Trophoblast cell (in vitro differentiated cells and primary cell): ENCODE data around the gene ASB2.

Experiments used
- DNase-seq, 2 donors: peaks; one replicate each; pipeline ENCODE4 v3.0.0-alpha.2; 2016
- H2AFZ ChIP-seq: 2 replicates; pipeline ENCODE4 v1.6.1; 2013; ENCODE audit warnings: low read length, moderate library complexity, mild to moderate bottlenecking; ENCODE audit not compliant: insufficient read depth, poor library complexity
- H2AK5ac ChIP-seq: 2 replicates; pipeline ENCODE4 v1.6.1; 2013; ENCODE audit warnings: mild to moderate bottlenecking, low read length
- H2BK120ac ChIP-seq: 2 replicates; pipeline ENCODE4 v1.6.1; 2013; ENCODE audit warnings: low read length, mild to moderate bottlenecking, moderate library complexity; ENCODE audit not compliant: insufficient read depth, poor library complexity
- H2BK12ac ChIP-seq: 2 replicates; pipeline ENCODE4 v1.6.1; 2013; ENCODE audit warnings: mild to moderate bottlenecking, low read length, moderate library complexity
- H2BK5ac ChIP-seq: 2 replicates; pipeline ENCODE4 v1.6.1; 2013; ENCODE audit warnings: low read length, low read depth, moderate library complexity, mild to moderate bottlenecking; ENCODE audit not compliant: poor library complexity
- H3K14ac ChIP-seq: 2 replicates; pipeline ENCODE4 v1.6.1; 2013; ENCODE audit warnings: mild to moderate bottlenecking, low read length
- H3K18ac ChIP-seq: 2 replicates; pipeline ENCODE4 v1.6.1; 2013; ENCODE audit warnings: mild to moderate bottlenecking, low read length
- H3K23ac ChIP-seq: 2 replicates; pipeline ENCODE4 v1.6.1; 2013; ENCODE audit warnings: low read length
- H3K27ac ChIP-seq: 2 replicates; pipeline ENCODE4 v1.5.1; 2013; ENCODE audit warnings: low read depth, mild to moderate bottlenecking, inconsistent platforms, low read length, moderate library complexity
- H3K27me3 ChIP-seq: 2 replicates; pipeline ENCODE4 v1.6.1; 2013; ENCODE audit warnings: inconsistent platforms, mild to moderate bottlenecking, low read length, moderate library complexity; ENCODE audit not compliant: insufficient read depth
- H3K36me3 ChIP-seq, 2 experiments: 1 replicate in 1 of 2; 2 replicates in 1 of 2; pipeline ENCODE4 v1.6.1; 2013; ENCODE audit warnings: low read length in 2 of 2, mild to moderate bottlenecking in 2 of 2, moderate library complexity in 1 of 2; ENCODE audit not compliant: insufficient read depth in 2 of 2, control insufficient read depth in 1 of 2
- H3K4ac ChIP-seq: 2 replicates; pipeline ENCODE4 v1.6.1; 2013; ENCODE audit warnings: low read depth, mild to moderate bottlenecking, low read length, moderate library complexity
- H3K4me1 ChIP-seq, 2 experiments: 1 replicate in 1 of 2; 2 replicates in 1 of 2; pipeline ENCODE4 v1.6.1; 2013; ENCODE audit warnings: low read length in 2 of 2, mild to moderate bottlenecking in 2 of 2, moderate library complexity in 1 of 2; ENCODE audit not compliant: insufficient read depth in 2 of 2, control insufficient read depth in 1 of 2
- H3K4me2 ChIP-seq: 2 replicates; pipeline ENCODE4 v1.6.1; 2013; ENCODE audit warnings: inconsistent platforms, mild to moderate bottlenecking, low read length, moderate library complexity
- H3K4me3 ChIP-seq: 2 replicates; pipeline ENCODE4 v1.5.1; 2013; ENCODE audit warnings: mild to moderate bottlenecking, low read depth, low read length, inconsistent platforms
- H3K79me1 ChIP-seq: one replicate; pipeline ENCODE4 v1.6.1; 2013; ENCODE audit warnings: low read length
- H3K79me2 ChIP-seq: 2 replicates; pipeline ENCODE4 v1.6.1; 2013; ENCODE audit warnings: low read length, mild to moderate bottlenecking; ENCODE audit not compliant: control insufficient read depth, insufficient read depth, poor library complexity
- H3K9ac ChIP-seq: 2 replicates; pipeline ENCODE4 v1.6.1; 2013; ENCODE audit warnings: mild to moderate bottlenecking, low read length
- H3K9me3 ChIP-seq: 2 replicates; pipeline ENCODE4 v1.6.1; 2013; ENCODE audit warnings: low read depth, mild to moderate bottlenecking, control low read depth, inconsistent platforms, low read length; ENCODE audit not compliant: insufficient read depth
- H4K12ac ChIP-seq: 2 replicates; pipeline ENCODE4 v1.6.1; 2013; ENCODE audit warnings: low read depth, mild to moderate bottlenecking, low read length, moderate library complexity
- H4K8ac ChIP-seq: 2 replicates; pipeline ENCODE4 v1.6.1; 2013; ENCODE audit warnings: low read depth, mild to moderate bottlenecking, low read length, moderate library complexity
- H4K91ac ChIP-seq: one replicate; pipeline ENCODE4 v1.6.1; 2013; ENCODE audit warnings: low read depth, mild to moderate bottlenecking, low read length, moderate library complexity
- WGBS: extraction: QIAGEN DNeasy Blood & Tissue Kit; methylation state at CpG from one replicate; pipeline ENCODE4 v1.1.7; 2013; ENCODE audit warnings: missing lambda C conversion rate; ENCODE audit not compliant: insufficient read length, insufficient coverage; ENCODE audit errors: extremely low coverage; 5-methylcytosine and 5-hydroxymethylcytosine counted together

ASB2 gene

DNA sequence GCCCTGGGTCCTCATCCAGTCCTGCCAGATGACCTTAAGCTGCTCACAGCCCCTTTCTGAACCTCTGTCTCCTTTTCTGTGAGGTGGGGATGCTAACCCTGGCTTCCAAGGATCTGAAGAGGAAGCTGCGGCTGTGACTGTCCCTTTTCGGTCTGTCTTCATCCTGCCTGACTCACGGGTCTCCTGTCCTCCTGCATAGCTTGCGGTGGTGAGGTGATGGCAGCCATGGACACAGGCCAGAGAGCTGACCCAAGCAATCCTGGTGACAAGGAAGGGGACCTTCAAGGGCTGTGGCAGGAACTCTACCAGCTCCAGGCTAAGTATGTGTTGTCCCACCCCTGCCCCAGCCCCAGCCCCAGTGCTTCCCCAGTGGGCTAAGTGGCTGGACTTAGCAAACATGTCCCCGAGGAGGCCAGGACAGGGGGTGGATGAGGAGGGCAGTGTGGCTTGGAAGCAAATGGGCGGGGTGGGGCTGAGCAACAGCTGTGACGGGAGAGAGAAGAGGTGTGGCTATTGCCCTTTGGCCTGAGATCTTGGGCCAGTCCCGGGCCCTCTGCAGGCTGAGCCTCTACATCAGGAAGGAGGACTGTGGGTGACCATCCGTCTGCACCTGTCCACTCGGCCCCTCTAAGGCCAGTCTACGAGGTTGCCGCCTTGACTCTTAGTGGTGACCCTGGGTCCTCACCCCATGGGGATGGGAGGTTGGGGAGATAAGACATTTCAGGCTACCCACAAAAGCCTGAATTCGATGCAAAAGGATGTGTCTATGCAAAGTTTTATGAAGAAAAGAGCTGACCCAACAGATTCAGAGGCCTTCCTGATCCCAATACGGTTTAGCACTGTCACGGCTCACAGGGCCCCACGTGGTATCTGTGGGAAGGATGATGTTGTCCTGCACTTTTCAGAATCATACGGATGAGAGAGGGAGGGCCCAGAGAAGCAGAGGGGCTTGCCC is 21.8 kb upstream of the ASB2 start:
- Histone ChIP-seq H3K4me2 (no peak overlapping the region), H3K23ac (no peak overlapping the region), H3K4me1 (peaks cover 0 to 6% of the 10 kb centered on the region in 2 experiments), H3K27me3 (no peaks in the 10 kb centered on the region), H2AFZ (no peak overlapping the region), H2BK120ac (no peak overlapping the region), H3K4me3 (no peak overlapping the region), H4K12ac (no peak overlapping the region), H3K79me1 (no peaks in the 10 kb centered on the region), H3K27ac (no peak overlapping the region), H3K79me2 (no peaks in the 10 kb centered on the region), H2AK5ac (no peak overlapping the region), H2BK5ac (no peak overlapping the region), H4K8ac (no peak overlapping the region), H3K4ac (no peak overlapping the region), H3K9me3 (no peaks in the 10 kb centered on the region), H3K36me3 (no peaks in the 10 kb centered on the region), H3K18ac (no peak overlapping the region), H3K14ac (no peak overlapping the region), H2BK12ac (no peak overlapping the region), H3K9ac (no peak overlapping the region), H4K91ac (no peak overlapping the region)
- DNase-seq: no peak
- WGBS: no CpG with 5 or more reads among the region's 17 CpGs

DNA sequence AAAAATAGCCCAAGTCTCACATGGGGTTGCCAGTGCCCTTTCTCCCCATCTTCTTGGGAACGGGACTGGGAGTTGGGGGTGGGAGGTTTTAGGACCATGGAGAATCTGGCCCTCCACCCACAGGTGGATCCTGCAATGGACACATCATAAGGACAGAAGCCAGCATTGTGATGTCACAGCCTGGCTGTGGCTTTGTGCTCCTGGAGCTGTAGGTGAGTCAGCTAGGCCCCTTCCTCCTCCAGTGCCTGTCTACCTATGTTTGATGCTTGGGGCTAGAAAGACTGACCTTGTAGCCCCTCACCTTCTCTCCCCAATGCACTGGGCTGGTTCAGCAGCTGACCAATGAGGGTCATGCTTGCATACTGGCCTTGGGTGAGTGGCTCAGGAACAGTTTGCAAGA is 20.7 kb upstream of the ASB2 start, which contains the start of gene CCDC197:
TSS of gene CCDC197 (plus strand) at position 220 of the 400 bp plus-strand sequence. CDS start 831 bp downstream, outside the sequence.
- Histone ChIP-seq H3K4me1 (peaks cover 0 to 6% of the 10 kb centered on the region in 2 experiments), H4K91ac (no peak within 1 kb of the TSS), H3K79me1 (no peaks in the 10 kb centered on the region), H3K4ac (no peak within 1 kb of the TSS), H3K79me2 (no peaks in the 10 kb centered on the region), H3K18ac (no peak within 1 kb of the TSS), H3K36me3 (no peaks in the 10 kb centered on the region), H3K9me3 (no peaks in the 10 kb centered on the region), H2BK120ac (no peak within 1 kb of the TSS), H3K27me3 (no peaks in the 10 kb centered on the region), H3K9ac (no peak within 1 kb of the TSS), H3K23ac (no peak within 1 kb of the TSS), H3K4me3 (no peak within 1 kb of the TSS), H3K27ac (no peak within 1 kb of the TSS), H3K14ac (no peak within 1 kb of the TSS), H2AK5ac (no peak within 1 kb of the TSS), H2BK12ac (no peak within 1 kb of the TSS), H2BK5ac (no peak within 1 kb of the TSS), H4K12ac (no peak within 1 kb of the TSS), H3K4me2 (no peak within 1 kb of the TSS), H2AFZ (no peak within 1 kb of the TSS), H4K8ac (no peak within 1 kb of the TSS)
- no peak for DNase-seq
- no CpG with 5 or more reads among the region's 1 CpG for WGBS

DNA sequence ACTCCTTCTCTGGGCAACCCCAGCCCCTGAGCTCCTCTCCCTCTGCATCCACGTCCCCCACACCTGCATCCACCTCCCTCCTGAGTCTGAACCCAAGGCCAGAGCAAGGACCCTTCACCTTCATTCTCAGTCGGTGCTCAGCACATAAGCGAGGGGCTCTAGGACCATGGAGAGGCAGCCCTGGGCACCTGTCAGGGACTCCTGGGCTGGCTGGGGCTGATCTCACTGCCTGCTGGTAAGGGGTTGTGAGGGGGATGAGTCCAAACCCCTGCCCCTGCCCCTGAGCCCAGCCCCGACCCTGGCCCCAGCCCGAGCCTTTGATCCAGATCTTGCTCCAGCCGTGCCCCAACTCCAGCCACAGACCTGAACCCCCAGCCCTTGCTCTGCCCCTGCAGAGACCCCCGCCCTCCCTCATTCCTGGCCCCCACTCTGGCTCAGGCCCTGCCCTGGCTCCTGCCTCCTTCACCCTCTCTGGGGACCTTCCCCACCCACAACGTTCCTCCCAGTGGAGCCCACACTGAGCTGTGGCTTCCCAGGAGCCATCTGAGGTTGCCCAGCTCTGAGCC is 19.8 kb upstream of the ASB2 start:
- Histone ChIP-seq H3K4me1 (peaks cover 0 to 6% of the 10 kb centered on the region in 2 experiments), H4K91ac (no peak overlapping the region), H2BK12ac (no peak overlapping the region), H3K9ac (no peak overlapping the region), H2BK120ac (no peak overlapping the region), H2BK5ac (no peak overlapping the region), H2AK5ac (no peak overlapping the region), H4K12ac (no peak overlapping the region), H3K23ac (no peak overlapping the region), H3K4me2 (no peak overlapping the region), H3K27me3 (no peaks in the 10 kb centered on the region), H3K9me3 (no peaks in the 10 kb centered on the region), H3K27ac (no peak overlapping the region), H3K4me3 (no peak overlapping the region), H3K79me2 (no peaks in the 10 kb centered on the region), H2AFZ (no peak overlapping the region), H3K4ac (no peak overlapping the region), H3K14ac (no peak overlapping the region), H3K79me1 (no peaks in the 10 kb centered on the region), H4K8ac (no peak overlapping the region), H3K18ac (no peak overlapping the region), H3K36me3 (no peaks in the 10 kb centered on the region)
- WGBS: no CpG with 5 or more reads among the region's 8 CpGs
- DNase-seq: no peak

DNA sequence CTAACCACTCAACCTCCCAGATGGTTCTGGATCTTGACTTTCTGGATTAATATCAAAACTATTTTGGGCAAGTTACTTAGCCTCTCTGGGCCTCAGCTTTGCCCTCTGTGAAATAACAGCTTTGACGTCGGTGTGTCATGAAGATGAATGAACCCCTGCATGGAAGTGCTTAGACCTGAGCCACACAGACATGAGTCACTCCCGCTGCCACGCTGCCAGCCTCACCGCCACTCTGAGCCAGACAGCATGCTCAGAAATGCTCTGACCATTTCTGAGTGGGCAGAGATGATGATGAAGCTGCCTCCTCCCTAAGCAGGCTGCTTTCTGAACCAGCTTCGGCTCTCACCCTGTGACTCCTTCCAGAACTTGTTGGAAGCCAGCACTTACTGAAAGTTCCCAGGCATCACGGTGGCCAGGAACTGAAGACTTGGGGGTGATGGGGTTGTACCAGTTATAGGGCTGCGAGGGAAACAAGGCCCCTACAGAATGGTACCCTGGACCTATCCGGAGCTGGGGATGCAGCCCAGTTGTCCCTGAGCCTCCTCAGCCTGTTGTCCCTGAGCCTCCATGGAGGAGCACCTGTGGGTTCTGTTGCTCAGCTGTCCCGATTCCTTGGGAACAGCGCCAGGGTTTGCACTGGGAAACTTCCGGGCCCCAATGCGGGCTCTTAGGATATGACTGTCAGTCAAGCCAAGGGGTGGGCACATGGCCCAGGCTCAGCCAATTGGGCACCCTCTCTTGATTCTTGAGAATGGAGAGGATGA is 18.7 kb upstream of the ASB2 start:
- no peak overlapping the region for H3K9ac ChIP-seq
- H2AK5ac ChIP-seq: no peak overlapping the region
- WGBS: no CpG with 5 or more reads among the region's 13 CpGs
- H4K12ac ChIP-seq: no peak overlapping the region
- H4K91ac ChIP-seq: no peak overlapping the region
- no peak overlapping the region for H3K4me2 ChIP-seq
- DNase-seq: no peak
- no peaks in the 10 kb centered on the region for H3K36me3 ChIP-seq
- no peaks in the 10 kb centered on the region for H3K79me2 ChIP-seq
- H3K18ac ChIP-seq: no peak overlapping the region
- no peaks in the 10 kb centered on the region for H3K9me3 ChIP-seq
- H3K27ac ChIP-seq: no peak overlapping the region
- H4K8ac ChIP-seq: no peak overlapping the region
- no peak overlapping the region for H3K4me3 ChIP-seq
- no peak overlapping the region for H2BK120ac ChIP-seq
- no peaks in the 10 kb centered on the region for H3K27me3 ChIP-seq
- no peak overlapping the region for H3K14ac ChIP-seq
- no peak overlapping the region for H2AFZ ChIP-seq
- H2BK5ac ChIP-seq: no peak overlapping the region
- H3K4me1 ChIP-seq: peaks cover 0 to 6% of the 10 kb centered on the region in 2 experiments
- no peak overlapping the region for H3K4ac ChIP-seq
- H3K79me1 ChIP-seq: no peaks in the 10 kb centered on the region
- no peak overlapping the region for H2BK12ac ChIP-seq
- H3K23ac ChIP-seq: no peak overlapping the region
